GM04503 (cell line): Measurements from ENCODE around the gene MAJIN.

Experiments used
- DNase-seq: peaks from one replicate; pipeline ENCODE4 v3.0.0-alpha.2; 2012; ENCODE audit warnings: low read depth

The MAJIN gene

GRCh38 chr11:64911689-64912088 is 60.2 kb downstream of the MAJIN start:
- no peak for DNase-seq

- DNase-seq, result no peak
Observed at GRCh38 chr11:64911142-64911541, 60.8 kb downstream of the MAJIN start.

- DNase-seq, result no peak
Observed at GRCh38 chr11:64910451-64911093, 61.3 kb downstream of the MAJIN start.

GRCh38 chr11:64909653-64910343 is 62.1 kb downstream of the MAJIN start:
- no peak for DNase-seq

- DNase-seq, result no peak
Observed at GRCh38 chr11:64908766-64909165, 63.1 kb downstream of the MAJIN start.

GRCh38 chr11:64906314-64906635 is 65.6 kb downstream of the MAJIN start:
- DNase-seq, result no peak

GRCh38 chr11:64905516-64906313 is 66.2 kb downstream of the MAJIN start:
- DNase-seq, result no peak

GRCh38 chr11:64903291-64903833 is 68.5 kb downstream of the MAJIN start:
- DNase-seq, result no peak

- no peak for DNase-seq
Observed at GRCh38 chr11:64902102-64902900, 69.6 kb downstream of the MAJIN start.

GRCh38 chr11:64900774-64901173 is 71.1 kb downstream of the MAJIN start:
- no peak for DNase-seq

- no peak for DNase-seq
Observed at GRCh38 chr11:64900263-64900678, 71.6 kb downstream of the MAJIN start.

- DNase-seq, result no peak
Observed at GRCh38 chr11:64898541-64898940, 73.4 kb downstream of the MAJIN start.

GRCh38 chr11:64898076-64898445 is 73.8 kb downstream of the MAJIN start:
- no peak for DNase-seq

GRCh38 chr11:64897381-64898075 is 74.4 kb downstream of the MAJIN start:
- DNase-seq, result no peak

- DNase-seq, result no peak
Observed at GRCh38 chr11:64896448-64897022, 75.4 kb downstream of the MAJIN start.

GRCh38 chr11:64894812-64895452 is 77.0 kb downstream of the MAJIN start:
- DNase-seq, result no peak

GRCh38 chr11:64894070-64894811 is 77.7 kb downstream of the MAJIN start:
- DNase-seq, result no peak

- DNase-seq, result no peak
Observed at GRCh38 chr11:64893194-64894069, 78.5 kb downstream of the MAJIN start.

GRCh38 chr11:64892838-64893193 is 79.1 kb downstream of the MAJIN start:
- no peak for DNase-seq
